NCI-H1092 (cell line): ENCODE data around the gene SLC35E2B.
"Not testable (repeated sequence)": the region's sequence is repeated elsewhere in the genome, so short reads cannot be mapped to it uniquely, and the experiment has no call there.

Experiments
- DNase-seq: peaks from one replicate; lab custom pipeline; 2025; lab: John Stamatoyannopoulos, UW

SLC35E2B gene

GRCh38 chr1:1674806-1675205 lies 17.8 kb downstream of the SLC35E2B start:
- not testable (repeated sequence) for DNase-seq

DNA sequence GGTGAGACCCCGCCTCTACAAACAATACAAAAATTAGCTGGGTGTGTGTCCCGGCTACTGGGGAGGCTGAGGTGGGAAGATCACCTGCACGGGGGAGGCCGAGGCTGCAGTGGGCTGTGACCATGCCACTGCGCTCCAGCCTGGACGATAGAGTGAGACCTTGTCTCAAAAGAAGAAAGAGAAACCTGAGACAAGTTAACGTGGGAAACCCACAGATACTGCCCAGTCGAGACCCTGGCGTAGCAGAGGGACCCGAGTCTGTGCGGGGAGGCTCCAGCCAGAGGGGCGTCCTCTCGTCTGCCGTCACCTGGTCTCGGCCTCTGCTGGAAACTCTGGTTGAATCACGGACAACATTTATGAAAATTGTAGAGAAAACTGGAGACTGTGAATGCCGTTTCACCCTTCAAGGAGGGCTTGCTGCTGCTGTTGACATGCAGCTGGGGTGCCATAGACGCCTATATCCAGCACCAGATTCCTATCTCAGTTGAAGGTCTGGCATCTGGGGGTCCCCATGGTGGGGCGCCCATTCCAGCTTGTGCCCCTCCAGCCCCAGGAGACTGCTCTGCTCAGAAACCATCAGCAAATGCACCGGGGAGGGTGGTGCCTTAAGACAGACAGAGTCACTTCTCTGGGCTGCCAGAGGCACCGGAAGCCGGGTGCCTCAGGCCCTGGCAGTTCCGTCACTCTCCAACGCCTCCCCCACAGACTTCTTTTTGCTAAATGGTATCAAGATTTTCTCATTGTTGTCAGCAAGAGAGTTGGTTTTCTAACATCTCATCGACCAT lies 20.2 kb downstream of the SLC35E2B start:
- no peak for DNase-seq

DNA sequence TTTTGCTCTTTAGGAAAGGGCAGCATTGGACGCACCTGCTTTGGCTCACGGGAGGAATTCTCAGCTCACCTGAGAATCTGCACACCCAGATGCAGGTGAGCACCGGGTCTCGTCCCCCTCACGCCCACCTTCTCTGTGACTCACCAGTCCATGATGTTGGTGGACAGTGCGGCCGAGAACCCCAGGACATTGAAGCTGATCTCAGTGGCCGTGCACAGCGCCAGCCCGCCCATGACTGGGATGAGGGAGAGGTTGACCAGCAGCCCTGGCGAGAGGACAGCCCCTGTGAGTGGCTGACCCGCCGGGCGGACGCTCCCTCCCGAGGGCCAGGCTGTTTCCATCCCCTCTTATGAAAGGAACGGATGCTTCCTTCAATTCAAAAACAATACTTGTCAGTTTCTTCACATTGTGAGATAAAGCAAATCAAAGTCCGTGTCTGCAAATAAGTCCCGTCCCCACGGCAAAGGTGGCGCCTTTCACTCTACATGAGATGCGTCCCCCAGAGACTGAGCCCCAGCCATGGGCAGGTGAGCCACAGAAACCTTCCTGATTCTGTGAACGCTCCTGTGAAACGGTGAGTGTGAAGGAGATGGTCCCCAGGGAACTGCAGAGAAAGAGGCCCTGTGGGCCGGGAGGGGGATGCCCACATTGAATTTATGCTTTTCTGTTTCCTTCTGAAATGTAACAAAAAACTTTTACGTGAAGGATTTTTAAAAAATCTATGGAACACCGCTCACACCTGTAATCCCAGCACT lies 21.1 kb downstream of the SLC35E2B start:
- DNase-seq = no peak

DNA sequence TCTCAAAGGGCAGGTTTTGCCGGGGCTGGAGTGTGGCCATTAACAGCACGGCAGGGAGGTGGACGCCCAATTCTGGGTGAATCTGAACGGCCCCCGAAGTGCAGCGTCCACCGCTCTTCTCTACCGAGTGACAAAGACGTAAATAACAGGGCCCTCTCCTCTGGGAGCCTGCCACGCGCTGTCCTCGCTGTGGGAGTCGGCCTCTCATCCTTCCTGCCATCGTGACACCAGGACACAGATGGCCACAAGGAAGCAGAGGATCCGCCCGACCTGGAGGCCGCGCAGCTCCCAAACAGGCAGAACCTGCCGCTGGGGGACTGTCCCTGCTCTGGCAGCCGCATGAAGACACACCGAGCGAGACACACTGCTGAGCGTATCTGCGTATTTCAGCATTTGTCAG lies 21.7 kb downstream of the SLC35E2B start:
- DNase-seq = no peak

- no peak for DNase-seq
Observed at GRCh38 chr1:1669468-1670440, 22.8 kb downstream of the SLC35E2B start.

DNA sequence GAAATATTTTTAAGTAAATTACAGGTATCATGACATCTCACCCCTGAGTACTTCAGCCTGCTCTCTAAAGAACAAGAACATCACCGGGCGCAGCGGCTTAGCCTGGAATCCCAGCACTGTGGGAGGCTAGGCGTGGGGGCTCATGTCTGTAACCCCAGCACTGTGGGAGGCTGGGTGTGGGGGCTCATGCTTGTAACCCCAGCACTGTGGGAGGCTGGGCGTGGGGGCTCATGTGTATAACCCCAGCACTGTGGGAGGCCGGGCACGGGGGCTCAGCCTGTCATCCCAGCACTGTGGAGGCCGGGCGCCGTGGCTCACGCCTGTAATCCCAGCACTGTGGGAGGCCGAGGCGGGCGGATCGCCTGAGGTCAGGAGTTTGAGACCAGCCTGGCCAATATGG lies 26.1 kb downstream of the SLC35E2B start:
- no peak for DNase-seq

DNA sequence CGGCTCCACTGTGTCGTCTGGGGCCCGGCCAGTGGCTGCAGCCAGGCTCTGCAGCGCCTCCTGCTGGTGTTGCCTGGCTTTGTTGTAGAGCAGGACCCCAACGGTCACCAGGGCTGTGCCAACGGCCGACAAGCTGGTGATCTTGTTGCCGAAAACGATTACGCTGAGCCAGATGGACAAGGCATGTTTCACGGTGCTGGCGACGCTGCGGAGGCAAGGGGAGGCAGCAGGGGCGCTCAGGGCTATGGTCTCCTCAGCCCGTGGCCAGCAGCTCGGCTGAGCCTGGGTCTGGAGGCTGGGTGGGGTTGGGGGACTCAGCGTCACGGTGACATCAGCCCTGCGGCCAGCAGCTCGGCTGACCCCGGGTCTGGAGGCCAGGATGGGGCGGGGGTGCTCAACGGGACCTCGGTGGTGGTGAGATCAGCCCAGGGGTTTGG lies 26.8 kb downstream of the SLC35E2B start:
- no peak for DNase-seq

DNA sequence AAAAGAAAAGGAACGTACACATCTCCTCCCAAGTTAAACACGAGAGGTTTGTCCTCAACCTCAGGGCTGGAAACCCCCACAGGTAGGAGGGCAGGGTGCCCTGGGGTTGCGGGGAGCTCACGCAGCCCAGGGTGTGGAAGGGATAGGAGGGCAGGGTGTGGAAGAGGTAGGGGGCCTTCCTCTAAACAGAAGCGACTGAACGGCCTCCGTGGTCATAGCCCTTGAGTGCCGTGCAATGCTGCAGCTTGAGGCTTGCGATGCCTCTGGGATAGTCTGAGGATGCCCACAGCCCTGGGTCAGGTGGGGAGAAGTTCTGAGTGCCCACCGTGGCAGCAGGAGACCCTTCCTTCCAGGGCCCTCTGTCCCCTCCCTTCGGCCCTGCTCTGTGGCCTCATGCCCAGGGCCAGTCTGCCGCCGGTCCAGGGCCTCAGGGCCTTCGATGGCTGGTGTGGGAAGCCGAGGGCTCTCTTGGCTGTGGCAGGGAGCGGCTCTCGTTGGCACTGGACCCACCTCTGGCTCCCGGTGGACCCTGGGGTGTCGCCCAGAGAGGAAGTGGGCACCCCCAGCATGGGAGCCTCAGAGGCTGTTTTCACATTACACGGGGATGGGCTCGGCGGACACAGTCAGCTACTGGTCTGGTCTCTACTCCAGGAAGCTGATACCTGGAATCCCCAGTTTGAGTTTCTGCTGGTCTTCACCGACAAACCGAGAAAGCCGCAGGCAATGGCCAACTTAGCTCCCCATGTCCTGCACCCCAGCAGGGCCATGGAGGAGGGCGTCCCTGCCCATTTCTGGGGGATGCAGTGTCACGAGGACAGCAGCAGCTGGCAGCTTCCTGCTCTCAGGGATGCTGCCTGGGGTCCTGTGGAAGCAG lies 27.4 kb downstream of the SLC35E2B start:
- DNase-seq = no peak

DNA sequence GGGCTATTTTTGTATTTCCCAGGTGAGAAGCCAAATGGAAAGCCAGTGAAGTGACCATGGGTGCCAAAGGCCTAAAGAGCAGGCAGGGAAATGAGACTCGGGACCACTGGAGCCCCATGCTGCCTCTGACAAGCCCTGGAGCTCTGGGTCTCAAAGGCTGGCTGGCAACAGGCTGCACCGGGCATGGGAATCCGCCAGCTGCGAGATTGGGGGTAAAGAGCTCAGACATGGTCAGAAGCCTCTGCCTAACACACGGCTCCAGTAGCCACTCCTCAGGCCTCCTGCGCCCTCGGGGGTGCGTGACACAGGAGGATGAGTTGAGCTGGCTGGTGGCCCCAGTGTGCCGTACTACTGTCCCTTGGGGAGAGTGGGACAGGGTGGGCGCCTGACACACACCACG lies 28.3 kb downstream of the SLC35E2B start:
- not testable (repeated sequence) for DNase-seq

DNA sequence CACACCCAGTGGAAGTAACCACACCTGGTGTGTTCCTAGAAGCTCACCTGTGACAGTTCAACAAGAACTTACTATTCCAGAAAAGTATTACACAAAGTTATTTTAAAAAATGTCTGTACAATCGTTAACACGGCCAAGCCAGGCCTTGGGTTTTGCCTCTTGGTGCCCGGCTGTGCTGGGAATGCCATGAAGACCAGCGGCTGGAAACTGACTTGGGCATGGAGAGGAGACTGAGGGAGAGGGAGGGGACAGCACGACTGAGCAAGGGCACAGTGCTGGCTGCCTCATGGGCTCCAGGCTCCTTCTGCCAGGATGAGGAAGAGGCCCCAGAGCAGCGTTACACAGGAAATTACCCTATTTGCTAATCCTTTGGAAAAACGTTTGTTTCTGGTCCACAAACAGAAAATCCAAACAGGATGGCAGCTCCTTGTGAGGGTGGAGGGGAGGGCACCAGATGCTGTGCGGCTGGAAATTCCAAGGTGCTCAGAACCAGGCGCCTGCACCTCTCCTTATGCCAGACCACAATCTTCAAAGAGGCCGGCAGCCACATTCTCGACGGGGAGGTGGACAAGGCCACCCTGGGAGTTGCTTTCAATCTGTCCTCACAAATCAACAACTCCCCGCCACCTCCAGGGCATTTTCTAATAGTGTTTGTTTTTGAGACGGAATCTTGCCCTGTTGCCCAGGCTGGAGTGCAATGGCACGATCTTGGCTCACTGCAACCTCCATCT lies 29.6 kb downstream of the SLC35E2B start:
- not testable (repeated sequence) for DNase-seq

GRCh38 chr1:1662392-1662791 lies 30.2 kb downstream of the SLC35E2B start:
- not testable (repeated sequence) for DNase-seq

- DNase-seq = peak; percentile 66
Observed at GRCh38 chr1:1658583-1659549, 33.7 kb downstream of the SLC35E2B start, which contains the start of gene CDK11B. CDK11B (minus strand) TSS chr1:1659004; CDS start chr1:1657485, 1,519 bp downstream.

GRCh38 chr1:1648265-1648664 lies 44.3 kb downstream of the SLC35E2B start:
- not testable (repeated sequence) for DNase-seq

- not testable (repeated sequence) for DNase-seq
Observed at GRCh38 chr1:1647567-1648241, 44.9 kb downstream of the SLC35E2B start.

DNA sequence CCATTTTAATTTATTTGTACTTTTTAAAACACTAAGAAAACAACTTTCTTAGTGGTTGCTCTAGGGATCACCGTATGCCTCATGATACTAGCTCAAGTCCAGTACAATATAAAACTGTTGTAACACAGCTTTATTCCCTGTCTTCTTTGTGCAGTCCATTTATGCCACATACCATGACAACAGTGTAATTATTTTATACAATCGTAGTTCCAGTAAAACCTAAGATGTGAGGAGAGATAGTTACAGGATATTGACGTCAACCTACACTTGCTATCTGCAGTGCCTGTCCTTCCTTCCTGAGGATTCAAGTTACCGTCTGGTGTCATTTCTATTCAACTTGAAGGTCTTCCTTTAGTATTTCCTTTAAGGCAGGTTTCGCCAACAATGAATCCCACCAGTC lies 46.3 kb downstream of the SLC35E2B start:
- not testable (repeated sequence) for DNase-seq

- not testable (repeated sequence) for DNase-seq
Observed at GRCh38 chr1:1640711-1641461, 51.7 kb downstream of the SLC35E2B start.

- DNase-seq = not testable (repeated sequence)
Observed at GRCh38 chr1:1640081-1640480, 52.5 kb downstream of the SLC35E2B start.

DNA sequence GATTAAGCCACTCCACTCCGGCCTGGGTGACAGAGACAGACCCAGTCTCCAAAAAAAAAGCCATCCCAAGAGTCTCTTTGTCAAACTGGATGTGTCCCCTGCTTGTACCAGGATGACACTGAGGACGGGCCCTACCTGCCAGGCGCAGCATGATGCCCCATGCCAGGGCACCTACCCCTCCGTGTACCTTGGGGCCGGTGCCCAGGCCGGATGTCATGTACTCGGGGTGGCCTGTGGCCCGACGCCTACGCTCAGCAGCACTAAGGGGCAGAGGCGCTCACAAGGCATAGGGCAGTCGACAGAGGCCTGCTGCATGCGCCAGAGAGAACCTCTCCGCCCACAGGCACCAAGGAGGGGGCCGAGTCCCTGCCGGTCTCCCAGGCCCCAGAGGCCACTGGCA lies 53.2 kb downstream of the SLC35E2B start:
- not testable (repeated sequence) for DNase-seq
